ENCODE measurements around the gene HNRNPC.
"Not testable (repeated sequence)": the region's sequence is repeated elsewhere in the genome, so short reads cannot be mapped to it uniquely, and the experiment has no call there.

Gene HNRNPC

DNA sequence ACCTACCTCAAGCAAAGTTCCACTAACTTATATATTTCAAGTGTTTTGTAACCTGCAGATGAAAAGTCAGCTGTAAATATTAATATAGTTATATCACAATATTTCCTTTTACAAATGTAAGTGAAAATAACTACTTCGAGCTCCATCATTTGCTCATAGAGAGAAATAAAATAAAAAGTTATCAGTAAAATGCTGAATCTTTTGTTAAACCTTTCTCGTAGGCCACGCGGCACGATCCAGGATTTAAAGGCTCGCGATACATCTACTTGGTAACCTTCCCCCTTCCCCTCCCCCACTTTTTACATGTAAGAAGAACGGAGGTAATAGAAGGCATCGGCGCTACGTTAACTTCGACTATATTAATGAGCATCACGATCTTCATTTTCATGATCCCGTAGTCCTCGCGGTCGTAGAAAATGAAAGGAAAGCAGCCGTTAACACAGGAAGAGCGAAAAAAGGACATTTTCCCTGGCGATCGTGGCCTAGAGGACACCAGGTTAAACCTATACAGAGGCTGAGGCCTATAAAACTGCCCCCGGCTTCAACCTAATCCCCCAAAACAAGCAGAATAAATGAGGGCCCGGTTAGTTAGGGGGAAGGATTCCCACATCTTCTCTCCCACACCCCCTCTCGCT is 508 bp downstream of the HNRNPC start:
- DNase-seq = no peak

DNA sequence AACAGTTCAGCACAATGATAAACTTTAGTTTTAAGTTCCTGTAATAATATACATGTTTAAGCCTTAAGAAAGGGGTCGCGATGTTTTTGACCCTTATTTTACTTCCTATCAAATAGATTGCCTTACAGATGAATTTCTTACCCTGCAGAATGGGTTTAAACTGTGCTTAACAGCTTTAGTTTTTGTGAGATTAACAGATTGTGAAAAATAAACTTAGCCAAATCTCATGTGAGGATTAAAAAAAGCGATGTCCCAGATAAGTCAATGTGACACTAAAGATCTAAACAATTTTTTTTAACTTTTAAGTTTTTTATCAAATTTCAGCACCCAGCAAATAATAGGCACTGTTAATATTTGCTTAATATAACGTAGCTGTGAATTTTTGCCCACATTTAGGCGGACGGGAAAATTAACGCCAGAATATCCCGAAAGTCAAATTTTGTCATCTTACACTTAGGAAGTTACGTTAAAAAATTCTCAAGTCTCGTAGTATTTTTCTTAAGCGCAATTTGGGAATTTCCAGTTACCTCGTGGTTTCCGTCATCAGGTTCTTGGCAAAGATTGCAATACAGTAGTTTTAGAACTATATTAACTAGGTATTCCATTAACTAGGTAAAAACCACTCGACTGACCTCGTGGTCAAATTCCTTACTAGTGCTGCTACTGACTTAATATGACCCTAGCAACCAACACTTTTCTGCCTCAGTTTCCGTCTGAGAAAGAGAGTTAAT is 1.2 kb downstream of the HNRNPC start:
- no peak for DNase-seq

DNA sequence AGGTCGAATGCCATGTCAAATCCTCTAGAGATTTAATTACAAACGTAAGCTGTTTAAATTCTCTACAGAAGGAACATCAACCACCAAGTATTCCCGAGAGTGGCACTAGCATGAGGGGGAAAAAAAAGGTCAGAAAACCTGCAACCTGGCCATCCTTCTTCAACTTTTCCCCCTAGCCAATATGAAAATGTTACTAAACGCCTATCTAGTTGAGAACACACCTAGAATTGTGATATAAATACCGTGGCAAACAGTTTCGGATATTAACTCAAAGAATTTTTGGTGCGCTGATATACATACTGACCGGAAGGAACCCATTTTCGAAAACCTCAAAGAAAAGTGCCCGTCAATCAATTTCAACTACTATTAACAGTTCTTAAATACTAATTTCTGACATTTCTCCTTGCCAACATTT is 1.8 kb downstream of the HNRNPC start:
- no peak for DNase-seq

DNA sequence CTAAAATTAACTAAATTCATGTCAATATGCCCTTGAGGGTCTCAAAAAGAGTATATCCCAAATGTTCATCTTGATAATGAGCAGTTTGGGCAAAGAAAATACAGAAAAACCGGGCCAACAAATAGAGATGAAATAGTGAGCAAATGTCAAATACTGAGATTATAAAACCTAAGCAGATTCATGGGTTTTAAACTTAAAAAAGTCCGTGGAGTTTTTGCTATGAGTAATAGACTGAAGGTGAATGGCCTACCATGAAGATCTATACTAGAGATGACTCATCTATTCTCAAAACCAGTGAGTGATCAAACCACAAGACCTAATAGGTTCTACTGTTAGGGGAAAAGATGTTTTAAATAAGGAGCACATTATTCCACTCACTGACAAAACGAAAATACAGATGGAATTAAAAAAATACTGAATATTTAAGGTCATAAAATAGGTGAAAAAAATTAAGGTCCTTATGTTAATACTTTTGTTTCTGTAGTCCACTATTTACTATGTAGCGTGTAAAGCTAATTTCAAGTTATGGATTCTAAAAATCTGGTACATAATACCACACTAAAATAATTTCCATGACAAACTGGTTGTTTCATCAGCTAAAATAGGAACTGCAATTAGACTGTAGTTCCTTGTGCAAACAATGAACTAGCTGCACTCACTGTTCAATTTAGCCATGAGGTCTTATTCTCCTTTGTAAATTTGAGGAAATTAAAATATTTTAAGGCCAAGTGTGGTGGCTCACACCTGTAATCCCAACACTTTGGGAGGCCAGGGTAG is 5.0 kb downstream of the HNRNPC start:
- no peak for DNase-seq

DNA sequence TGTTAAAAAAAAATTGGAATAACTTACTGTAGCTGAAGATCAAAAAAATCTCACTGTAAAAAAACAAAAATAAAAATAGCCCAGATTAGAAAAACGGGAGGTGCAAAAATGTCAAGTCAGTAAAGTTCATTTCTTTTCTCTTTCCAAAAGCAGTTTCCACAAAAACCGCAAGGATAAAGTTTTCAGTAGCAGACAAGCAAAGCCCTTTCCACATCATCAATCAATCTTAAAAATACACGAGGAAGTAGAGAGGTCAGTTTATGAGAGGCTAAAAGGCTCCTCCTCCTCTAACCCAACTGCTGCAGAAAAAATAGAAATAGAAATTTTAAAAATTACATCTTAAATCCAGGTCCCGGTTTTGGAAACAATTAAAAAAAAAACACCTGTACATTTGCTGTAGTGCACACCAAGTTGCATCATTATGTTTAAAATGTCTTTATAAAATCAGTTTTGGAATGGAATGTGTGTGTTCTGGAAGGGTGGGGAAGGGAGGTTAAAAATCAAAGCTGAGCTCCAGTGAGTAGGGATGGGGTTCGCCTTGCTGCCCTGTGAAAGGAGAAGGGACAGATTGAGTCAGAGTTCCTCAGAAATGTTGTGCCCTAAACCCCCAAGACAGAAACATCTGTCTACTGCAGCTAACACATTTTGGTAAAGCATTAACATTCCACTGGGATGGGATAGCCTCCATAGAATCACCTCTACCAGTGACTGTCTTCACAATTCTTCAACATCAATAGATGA is 5.8 kb downstream of the HNRNPC start:
- no peak for DNase-seq

- no peak for DNase-seq
Observed at GRCh38 chr14:21262410-21262809, 6.8 kb downstream of the HNRNPC start.

GRCh38 chr14:21261824-21262223 is 7.4 kb downstream of the HNRNPC start:
- no peak for DNase-seq

DNA sequence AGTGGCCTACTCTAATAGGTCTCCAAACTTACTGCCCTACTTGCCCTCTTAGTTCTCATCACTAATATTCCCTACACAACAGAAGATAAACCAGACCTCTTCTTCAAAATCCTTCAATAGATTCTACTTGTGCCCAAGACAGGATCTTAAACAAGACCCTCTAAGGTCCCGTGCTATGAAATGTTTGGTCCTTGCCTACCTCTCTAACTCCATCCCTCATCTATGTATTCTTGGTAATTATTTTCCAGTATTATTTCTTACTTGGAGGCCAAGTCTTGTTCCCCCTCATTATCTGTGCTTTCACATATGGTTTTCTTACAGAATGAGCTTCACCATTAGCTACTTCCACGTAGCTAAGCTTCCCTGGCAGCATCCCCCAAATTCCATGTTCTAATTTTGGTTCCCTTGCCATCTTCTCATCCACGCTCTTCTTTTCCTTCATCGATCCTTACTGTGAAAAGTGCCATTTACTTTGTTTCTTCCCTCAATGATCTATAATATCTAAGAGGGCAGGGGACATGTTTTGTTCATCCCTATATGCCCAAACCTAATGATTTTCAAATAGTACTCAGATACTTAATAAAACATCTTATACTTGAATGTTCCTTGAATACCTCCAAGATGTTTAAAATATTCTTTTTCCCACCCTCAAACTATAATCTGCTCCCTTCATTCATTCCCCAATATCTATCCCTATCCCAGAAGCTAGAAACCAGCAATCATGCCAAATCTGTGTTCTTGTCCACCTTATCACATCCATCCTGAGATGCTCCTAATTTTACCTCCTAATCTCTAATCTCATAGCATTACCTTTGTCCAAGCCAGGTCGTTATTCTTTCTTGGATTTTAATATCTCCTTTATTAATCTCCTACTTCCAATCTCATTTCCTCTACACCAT is 10.1 kb downstream of the HNRNPC start:
- no peak for DNase-seq

GRCh38 chr14:21258005-21258888 is 11.0 kb downstream of the HNRNPC start:
- no peak for DNase-seq

DNA sequence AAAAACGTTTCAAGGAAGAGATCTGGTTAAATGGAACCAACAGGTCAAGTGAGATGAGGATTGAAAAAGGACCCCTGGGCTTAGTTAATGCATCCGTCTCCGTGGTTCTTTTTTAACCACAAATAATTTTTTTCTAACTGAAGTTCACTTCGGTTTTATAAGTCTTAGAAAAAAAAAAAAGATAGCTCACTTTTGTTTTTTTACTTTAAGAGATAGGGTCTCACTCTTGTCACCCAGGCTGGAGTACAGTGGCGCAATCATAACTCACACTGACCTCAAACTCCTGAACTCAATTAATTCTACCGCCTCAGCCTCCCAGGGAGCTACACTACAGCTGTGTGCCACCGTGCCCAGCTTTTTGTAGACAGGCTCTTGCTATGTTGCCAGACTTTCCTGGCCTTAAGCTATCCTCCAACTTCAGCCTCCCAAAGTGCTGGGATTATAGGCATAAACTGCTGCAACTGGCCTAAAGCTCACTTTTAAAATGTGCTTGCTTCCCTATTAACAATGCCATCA is 11.8 kb downstream of the HNRNPC start:
- no peak for DNase-seq

DNA sequence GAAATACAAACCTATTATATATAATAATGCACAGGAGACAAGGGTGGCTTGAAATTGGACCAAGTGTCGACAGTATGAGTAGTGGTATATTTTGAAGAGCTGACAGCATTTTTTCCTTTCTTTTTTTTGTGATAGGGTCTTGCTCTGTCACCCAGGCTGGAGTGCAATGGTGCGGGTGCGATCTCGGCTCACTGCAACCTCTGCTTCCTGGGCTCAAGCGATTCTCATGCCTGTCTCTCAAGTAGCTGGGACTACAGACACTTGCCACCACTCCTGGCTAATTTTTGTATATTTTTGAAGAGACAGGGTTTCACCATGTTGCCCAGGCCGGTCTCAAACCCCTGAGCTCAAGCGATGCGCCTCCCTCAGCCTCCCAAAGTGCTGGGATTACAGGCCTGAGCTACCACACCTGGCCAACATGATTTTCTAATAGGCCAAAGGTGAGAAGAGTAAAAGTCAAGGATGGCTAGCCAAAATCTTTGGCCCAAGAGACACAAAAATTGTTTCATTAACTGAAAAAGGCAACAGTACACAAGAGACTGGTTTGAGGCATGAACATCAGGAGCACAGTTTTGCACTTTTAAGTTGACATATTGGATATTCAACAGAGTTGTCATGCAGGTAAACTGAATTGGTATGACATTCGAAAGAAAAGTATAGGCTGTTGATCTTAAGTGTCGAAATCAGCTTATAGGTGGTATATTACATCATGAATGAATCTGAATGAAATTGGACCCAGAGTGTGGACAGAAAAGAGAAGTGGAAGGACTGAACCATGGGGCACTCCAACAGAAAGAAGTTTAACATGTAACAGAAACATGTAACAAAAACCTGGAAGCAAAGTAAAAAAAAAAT is 12.5 kb downstream of the HNRNPC start:
- DNase-seq = no peak

- DNase-seq = not testable (repeated sequence)
Observed at GRCh38 chr14:21256102-21256447, 13.2 kb downstream of the HNRNPC start.

- DNase-seq = no peak
Observed at GRCh38 chr14:21255385-21256101, 13.7 kb downstream of the HNRNPC start.

- no peak for DNase-seq
Observed at GRCh38 chr14:21252149-21252548, 17.1 kb downstream of the HNRNPC start.

DNA sequence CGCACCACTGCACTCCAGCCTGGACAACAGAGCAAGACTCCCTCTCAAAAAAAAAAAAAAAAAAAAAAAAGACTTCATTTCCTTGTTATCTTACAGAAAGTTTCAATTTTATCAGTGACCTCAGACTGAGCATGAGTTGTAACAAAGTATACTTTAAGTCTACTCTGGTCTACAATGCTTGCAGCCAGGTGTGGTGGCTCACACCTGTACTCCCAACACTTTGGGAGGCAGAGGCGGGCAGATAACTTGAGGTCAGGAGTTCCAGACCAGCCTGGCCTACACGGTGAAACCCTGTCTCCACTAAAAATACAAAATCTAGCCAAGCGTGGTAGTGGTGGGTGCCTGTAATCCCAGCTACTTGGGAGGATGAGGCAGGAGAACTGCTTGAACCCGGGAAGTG is 18.0 kb downstream of the HNRNPC start:
- DNase-seq = no peak

GRCh38 chr14:21248739-21249411 is 20.4 kb downstream of the HNRNPC start:
- no peak for DNase-seq

DNA sequence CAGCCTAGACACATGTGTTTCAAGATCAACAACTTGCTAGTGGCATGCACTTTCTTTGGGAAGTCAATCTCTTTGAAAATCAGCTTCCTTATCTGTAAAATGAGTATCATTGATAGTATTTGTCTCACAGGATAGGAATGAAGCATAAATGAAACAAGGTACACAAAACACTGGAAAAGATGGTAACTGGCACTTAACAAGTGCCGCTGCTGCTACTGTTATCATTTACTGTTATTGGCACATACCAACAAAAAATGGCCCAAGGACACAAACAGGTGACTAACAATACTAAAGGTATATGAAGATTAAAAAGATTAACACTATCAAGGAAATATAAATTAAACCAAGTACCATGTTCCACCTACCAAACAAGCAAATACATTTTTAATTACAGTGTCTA is 20.9 kb downstream of the HNRNPC start:
- DNase-seq = no peak

DNA sequence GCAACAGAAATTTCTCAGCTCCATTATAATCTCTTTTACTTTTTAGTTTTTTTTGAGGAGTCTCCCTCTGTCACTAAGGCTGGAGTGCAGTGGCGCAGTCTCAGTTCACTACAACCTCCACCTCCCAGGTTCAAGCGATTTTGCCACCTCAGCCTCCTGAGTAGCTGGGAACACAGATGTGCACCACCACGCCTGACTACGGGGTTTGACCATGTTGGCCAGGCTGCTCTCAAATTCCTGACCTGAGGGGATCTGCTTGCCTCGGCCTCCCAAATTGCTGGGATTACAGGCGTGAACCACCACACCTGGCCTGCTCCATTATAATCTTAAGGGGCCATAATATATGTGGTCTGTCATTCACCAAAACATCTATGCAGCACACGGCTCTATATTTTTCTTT is 23.4 kb downstream of the HNRNPC start:
- DNase-seq = no peak

DNA sequence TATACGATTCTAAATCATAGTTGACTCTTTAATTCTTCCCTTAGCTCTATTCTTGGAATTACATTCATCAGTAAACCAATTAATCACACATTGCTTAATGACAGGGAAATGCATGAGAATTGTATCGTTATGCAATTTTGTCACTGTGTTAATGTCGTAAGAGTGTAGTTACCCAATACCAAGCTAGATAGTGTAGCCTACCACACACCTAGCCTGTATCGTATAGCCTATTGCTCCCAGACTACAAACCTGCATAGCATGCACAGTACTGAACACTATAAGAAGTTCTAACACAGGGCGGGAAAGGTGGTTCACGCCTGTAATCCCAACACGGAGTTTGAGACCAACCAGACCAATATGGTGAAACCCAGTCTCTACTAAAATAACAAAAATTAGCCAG is 24.7 kb downstream of the HNRNPC start:
- DNase-seq = no peak

All from stimulated activated naive CD4-positive, alpha-beta T cell treated with Interleukin-2 at 50 U/mL for 16 hours (primary cell).